ENCODE results near the gene DENND2A. TPM values are rescaled to one million over a fixed set of nuclear protein-coding genes. Genes with fewer than 3 reads are reported as not detected.

Gene DENND2A
- total and polyA plus RNA-seq, 8 donors, result 9.3 to 47.2 (median 37.6) TPM

DNA sequence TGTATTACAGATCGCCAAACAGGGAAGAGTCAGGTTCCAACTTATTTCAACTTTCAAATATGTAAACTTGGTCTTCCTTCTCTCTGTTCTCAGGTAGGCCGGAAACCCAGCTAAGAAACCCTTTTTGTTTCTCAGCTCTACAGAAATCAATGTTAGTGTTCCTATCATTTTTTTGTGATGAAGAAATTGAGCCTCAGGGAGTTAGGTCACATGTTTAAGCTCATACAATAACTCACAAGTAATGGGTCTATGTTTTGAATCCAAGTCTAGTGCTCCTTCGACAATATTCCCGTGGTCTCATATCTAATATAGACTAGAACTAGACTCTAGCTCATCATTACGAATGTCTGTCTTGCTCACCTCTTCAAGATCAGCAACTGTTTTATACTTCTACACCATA, 22.3 kb downstream of the DENND2A start:
- ATAC-seq, result no peak
- no peak for DNase-seq
- no peaks in the 10 kb centered on the region for H3K27me3 ChIP-seq
- H3K4me3 ChIP-seq, result no peak overlapping the region
- no peak overlapping the region for H3K27ac ChIP-seq
- no peaks in the 10 kb centered on the region for H3K36me3 ChIP-seq
- intact Hi-C loops (cut with DNase I), result no loop called here
- H3K9me3 ChIP-seq, result no peaks in the 10 kb centered on the region
- TF ChIP-seq, protein P1, sequence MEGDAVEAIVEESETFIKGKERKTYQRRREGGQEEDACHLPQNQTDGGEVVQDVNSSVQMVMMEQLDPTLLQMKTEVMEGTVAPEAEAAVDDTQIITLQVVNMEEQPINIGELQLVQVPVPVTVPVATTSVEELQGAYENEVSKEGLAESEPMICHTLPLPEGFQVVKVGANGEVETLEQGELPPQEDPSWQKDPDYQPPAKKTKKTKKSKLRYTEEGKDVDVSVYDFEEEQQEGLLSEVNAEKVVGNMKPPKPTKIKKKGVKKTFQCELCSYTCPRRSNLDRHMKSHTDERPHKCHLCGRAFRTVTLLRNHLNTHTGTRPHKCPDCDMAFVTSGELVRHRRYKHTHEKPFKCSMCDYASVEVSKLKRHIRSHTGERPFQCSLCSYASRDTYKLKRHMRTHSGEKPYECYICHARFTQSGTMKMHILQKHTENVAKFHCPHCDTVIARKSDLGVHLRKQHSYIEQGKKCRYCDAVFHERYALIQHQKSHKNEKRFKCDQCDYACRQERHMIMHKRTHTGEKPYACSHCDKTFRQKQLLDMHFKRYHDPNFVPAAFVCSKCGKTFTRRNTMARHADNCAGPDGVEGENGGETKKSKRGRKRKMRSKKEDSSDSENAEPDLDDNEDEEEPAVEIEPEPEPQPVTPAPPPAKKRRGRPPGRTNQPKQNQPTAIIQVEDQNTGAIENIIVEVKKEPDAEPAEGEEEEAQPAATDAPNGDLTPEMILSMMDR (IDR thresholded peaks at IDR 0.05), result no peak
- no peaks in the 10 kb centered on the region for H3K4me1 ChIP-seq

DNA sequence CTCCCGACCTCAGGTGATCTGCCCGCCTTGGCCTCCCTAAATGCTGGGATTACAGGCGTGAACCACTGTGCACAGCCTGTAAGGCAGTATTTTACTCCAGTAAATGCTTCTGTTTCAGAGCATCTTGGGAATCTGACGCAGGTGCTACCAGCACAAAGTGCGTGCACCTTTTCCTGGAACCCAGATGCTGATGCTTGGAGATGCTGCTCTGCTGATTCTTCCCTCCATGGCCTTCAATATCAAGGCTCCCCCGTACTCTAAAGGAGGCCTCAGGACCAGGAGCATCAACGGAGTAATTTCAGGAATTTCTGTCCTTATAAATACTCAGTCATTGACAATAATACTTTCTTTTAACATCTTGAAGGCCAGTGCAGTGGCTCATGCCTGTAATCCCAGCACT, 23.5 kb downstream of the DENND2A start:
- Histone ChIP-seq H3K9me3 (no peaks in the 10 kb centered on the region), H3K4me3 (no peak overlapping the region), H3K4me1 (no peaks in the 10 kb centered on the region), H3K27ac (no peak overlapping the region), H3K27me3 (no peaks in the 10 kb centered on the region), H3K36me3 (no peaks in the 10 kb centered on the region)
- no peak for ATAC-seq
- TF ChIP-seq, protein P1 (IDR thresholded peaks at IDR 0.05), result no peak
- intact Hi-C loops (cut with DNase I), result no loop called here
- DNase-seq, result no peak

DNA sequence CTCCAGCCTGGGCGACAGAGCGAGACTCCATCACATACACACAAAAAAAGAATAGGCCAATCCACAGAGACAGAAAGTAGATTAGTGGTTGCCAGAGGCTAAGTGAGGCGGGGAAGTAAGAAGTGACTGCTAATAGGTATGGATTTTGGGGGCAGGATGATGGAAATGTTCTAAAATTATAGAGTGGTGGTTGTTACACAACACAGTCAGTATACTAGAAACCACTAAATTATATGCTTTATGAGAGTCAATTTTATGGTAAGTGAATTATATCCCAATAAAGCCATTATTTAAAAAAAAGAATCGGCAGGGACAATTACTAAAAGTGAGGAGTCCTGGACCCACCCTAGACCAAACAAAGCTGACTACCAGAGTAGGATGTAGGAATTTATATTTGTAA, 24.3 kb downstream of the DENND2A start:
- no peak overlapping the region for H3K4me3 ChIP-seq
- ATAC-seq, result no peak

DNA sequence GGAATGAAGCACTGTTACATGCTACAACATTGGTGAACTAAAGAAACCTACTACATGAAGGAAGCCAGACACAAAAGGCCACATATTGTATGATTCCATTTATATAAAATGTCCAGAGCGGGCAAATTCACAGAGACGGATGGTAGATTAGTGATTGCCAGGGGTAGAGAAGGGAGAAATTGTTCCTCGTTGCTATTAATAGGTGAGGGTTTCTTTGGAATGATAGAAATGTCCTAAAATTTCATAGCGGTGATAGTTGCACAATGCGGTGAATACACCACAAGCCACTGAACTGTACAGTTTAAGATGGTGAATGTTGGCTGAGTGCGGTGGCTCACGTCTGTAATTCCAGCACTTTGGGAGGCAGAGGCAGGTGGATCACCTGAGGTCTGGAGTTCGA, 29.0 kb downstream of the DENND2A start:
- no peaks in the 10 kb centered on the region for H3K36me3 ChIP-seq
- H3K9me3 ChIP-seq, result no peaks in the 10 kb centered on the region
- DNase-seq (no peak), ATAC-seq (no peak)
- H3K27ac ChIP-seq, result no peak overlapping the region
- TF ChIP-seq, protein P1 (IDR thresholded peaks at IDR 0.05), result no peak
- H3K4me3 ChIP-seq, result no peak overlapping the region
- H3K27me3 ChIP-seq, result no peaks in the 10 kb centered on the region
- intact Hi-C loops (cut with DNase I), result no loop called here
- no peaks in the 10 kb centered on the region for H3K4me1 ChIP-seq

More for the DNA sequence above, 24.3 kb downstream of the DENND2A start:
- intact Hi-C loops (cut with DNase I), result no loop called here
- TF ChIP-seq, protein P1 (IDR thresholded peaks at IDR 0.05), result no peak
- Histone ChIP-seq H3K4me1 (no peaks in the 10 kb centered on the region), H3K36me3 (no peaks in the 10 kb centered on the region), H3K9me3 (no peaks in the 10 kb centered on the region), H3K27ac (no peak overlapping the region), H3K27me3 (no peaks in the 10 kb centered on the region)
- DNase-seq, result no peak

DNA sequence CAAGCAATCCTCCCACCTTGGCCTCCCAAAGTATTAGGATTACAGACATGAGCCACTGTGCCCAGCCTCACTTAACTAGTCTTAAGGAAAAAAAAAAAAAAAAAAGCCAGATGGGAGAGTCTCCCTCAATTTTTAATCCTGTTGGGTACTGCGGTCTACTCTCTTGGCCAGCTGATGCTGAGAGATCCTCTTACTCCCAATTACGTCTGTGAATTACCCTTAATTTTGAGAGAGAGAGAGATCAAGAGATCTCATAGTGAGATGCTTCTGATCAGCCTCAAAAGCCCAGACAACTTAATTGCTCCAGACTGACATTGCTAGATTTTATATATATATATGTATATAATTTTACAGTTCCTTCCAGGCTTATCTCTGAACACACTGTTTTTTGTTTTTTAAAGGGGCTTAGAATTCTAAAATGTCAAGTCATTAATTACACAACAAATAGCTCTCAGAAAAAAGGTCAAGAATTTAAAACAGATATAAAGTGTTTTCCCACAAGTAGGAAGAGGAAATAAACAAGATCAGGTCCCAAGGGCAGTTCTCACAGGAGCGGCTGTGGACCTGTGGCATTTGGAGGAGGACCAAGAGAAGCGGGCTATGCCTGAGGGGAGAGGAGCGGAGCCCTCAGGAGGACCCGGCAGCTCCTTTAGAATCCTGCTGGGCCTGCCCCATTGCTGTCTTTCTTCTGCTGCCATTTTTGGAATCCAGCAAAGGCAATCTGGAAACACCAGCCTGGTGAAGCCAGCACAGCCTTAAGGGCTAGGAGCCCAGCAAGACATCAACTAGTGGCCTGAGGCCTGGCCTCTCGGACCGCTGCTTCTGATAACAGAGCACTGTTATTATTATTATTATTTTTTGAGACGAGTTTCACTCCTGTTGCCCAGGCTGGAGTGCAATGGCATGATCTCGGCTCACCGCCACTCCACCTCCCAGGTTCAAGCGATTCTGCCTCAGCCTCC, 30.1 kb downstream of the DENND2A start:
- ATAC-seq (no peak), DNase-seq (no peak)
- Histone ChIP-seq H3K4me1 (no peaks in the 10 kb centered on the region), H3K27ac (no peak overlapping the region), H3K9me3 (no peaks in the 10 kb centered on the region), H3K4me3 (no peak overlapping the region), H3K27me3 (no peaks in the 10 kb centered on the region), H3K36me3 (no peaks in the 10 kb centered on the region)
- intact Hi-C loops (cut with DNase I), result no loop called here
- TF ChIP-seq, protein P1 (IDR thresholded peaks at IDR 0.05), result no peak
